Psoas muscle (tissue), 8 donors: Measurements from ENCODE around the gene NBPF3. TPM values are rescaled to one million over a fixed set of nuclear protein-coding genes. Genes with fewer than 3 reads are reported as not detected.

ENCODE experiments used
- ATAC-seq, 4 donors: fragments of 200-7000 bp; cut with Tn5 transposase; one replicate each; pipeline ENCODE4 v1.9.1; 2020; ENCODE audit warnings: moderate library complexity in 3 of 4, mild to moderate bottlenecking in 2 of 4
- DNase-seq, 2 donors: peaks; one replicate each; pipeline ENCODE4 v3.0.0-alpha.2; 2020
- H3K27ac ChIP-seq: fragments of 200-600 bp; one replicate; pipeline ENCODE4 v1.8.0; 2022
- H3K27me3 ChIP-seq, 3 donors: fragments of 200-600 bp in 1 of 3; one replicate each; pipeline versions ENCODE4 v1.6.1 to v1.8.0; 2013 to 2022; ENCODE audit warnings: low read length in 2 of 3, mild to moderate bottlenecking in 2 of 3, moderate library complexity in 1 of 3; ENCODE audit not compliant: insufficient read depth in 3 of 3
- H3K36me3 ChIP-seq, 2 donors: fragments of 200-600 bp in 1 of 2; one replicate each; pipeline versions ENCODE4 v1.6.1 to v1.8.0; 2013 to 2022; ENCODE audit warnings: low read depth in 1 of 2, mild to moderate bottlenecking in 1 of 2, moderate library complexity in 1 of 2; ENCODE audit not compliant: insufficient read depth in 1 of 2
- H3K4me1 ChIP-seq: fragments of 200-600 bp; one replicate; pipeline ENCODE4 v1.8.0; 2022
- H3K4me3 ChIP-seq: fragments of 200-600 bp; one replicate; pipeline ENCODE4 v1.8.0; 2022; ENCODE audit warnings: mild to moderate bottlenecking
- H3K9me3 ChIP-seq: fragments of 200-600 bp; one replicate; pipeline ENCODE4 v1.8.0; 2022
- WGBS, 3 donors: extraction: QIAGEN DNeasy Blood & Tissue Kit; methylation state at CpG; one replicate each; pipeline versions ENCODE4 v1.1.6 to v1.1.7; 2013; 5-methylcytosine and 5-hydroxymethylcytosine counted together
- intact Hi-C, 2 donors: fragments of 100-400 bp; cut with DNase I; formaldehyde crosslinking; loops; one replicate each; pipeline versions ENCODE4 v1.11.0 to v1.14.2; 2022
- polyA plus RNA-seq, 3 donors: library from polyadenylated mRNA; stranded (reverse); fragments of 200-250 nt; gene quantifications; one replicate each; pipeline ENCODE4 v1.2.3, GENCODE V29; 2013
- total RNA-seq, 4 donors: library from RNA; stranded (reverse); fragmentation: NEBNext Ultra II Directional in 2 of 4; extraction: Animal tissue kit (Norgen Biotek cat#: 25700) in 2 of 4; gene quantifications; one replicate each; pipeline versions ENCODE4 v1.2.1 to v1.2.4, GENCODE V29; 2021 to 2023
- TF ChIP-seq, protein P1 (sequence below): fragments of 200-600 bp; IDR thresholded peaks from one replicate; pipeline ENCODE4 v1.8.0; 2022; ENCODE audit warnings: antibody characterized with exemption
- donor health status: healthy with polysubstance abuse.
- donor health status: DM: no; HTN: no; CAD: no; lungs with moderate emphysema.
- donor health status: Bipolar disorder and iron deficiency.
- donor health status: healthy.
- donor health status: DM: yes; HTN: yes; CAD: no.
- donor health status: DM: no; HTN: no; CAD: no.
- donor health status: DM: no; HTN: no; CAD: no.
- donor health status: DM: yes; HTN: yes; CAD: no.

NBPF3 gene
- total and polyA plus RNA-seq, 7 donors: 0.10 to 1.9 (median 0.89) TPM

DNA sequence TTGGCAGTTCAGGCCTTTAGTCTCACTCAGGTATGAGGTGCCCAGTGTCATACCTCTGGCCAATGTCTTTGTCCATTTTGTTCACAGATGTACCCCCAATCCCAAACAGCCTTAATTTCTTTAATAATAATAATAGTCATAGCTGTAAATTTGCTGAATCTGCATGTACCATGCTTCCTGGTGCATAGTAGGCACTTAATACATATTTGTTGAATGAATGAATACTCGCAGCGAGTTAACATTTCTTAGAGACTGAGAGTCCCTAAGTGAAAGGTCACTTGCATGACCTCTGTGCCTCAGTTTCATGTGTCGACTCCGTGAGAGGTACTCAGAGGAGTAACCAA lies 81.8 kb downstream of the NBPF3 start:
- Histone ChIP-seq H3K9me3 (no peaks in the 10 kb centered on the region), H3K27ac (no peak overlapping the region), H3K4me1 (no peaks in the 10 kb centered on the region), H3K4me3 (no peak overlapping the region), H3K36me3 (no peaks in the 10 kb centered on the region), H3K27me3 (no peaks in the 10 kb centered on the region)
- intact Hi-C loops: no loop called here
- ATAC-seq: no peak
- 94 to 100% (median 95%) methylated on average over 4 of the region's 4 CpGs for WGBS, 3 donors
- DNase-seq: no peak
- TF ChIP-seq, protein P1, sequence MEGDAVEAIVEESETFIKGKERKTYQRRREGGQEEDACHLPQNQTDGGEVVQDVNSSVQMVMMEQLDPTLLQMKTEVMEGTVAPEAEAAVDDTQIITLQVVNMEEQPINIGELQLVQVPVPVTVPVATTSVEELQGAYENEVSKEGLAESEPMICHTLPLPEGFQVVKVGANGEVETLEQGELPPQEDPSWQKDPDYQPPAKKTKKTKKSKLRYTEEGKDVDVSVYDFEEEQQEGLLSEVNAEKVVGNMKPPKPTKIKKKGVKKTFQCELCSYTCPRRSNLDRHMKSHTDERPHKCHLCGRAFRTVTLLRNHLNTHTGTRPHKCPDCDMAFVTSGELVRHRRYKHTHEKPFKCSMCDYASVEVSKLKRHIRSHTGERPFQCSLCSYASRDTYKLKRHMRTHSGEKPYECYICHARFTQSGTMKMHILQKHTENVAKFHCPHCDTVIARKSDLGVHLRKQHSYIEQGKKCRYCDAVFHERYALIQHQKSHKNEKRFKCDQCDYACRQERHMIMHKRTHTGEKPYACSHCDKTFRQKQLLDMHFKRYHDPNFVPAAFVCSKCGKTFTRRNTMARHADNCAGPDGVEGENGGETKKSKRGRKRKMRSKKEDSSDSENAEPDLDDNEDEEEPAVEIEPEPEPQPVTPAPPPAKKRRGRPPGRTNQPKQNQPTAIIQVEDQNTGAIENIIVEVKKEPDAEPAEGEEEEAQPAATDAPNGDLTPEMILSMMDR: no peak

DNA sequence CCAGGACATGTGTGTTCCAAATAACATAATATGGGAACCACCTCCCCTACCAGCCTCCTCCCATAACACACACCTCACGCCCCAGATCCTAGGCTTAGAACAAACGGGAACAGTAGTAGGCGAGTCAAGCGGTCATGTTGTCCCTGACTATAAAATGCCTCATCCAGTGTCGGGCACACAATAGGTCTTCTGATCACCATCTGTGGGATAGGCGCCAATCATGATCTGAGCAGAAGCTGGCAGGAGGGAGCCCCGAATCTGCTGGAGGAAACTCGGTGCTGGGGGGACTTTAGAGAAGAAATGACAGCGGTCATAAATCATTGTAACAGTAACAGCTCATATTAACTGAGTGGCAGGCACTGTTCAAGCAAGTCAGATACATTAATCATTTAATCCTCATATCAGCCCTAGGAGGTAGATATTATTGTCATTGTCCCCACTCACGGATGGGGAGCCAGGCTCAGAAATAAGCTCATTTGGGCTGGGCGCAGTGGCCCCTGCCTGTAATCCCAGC lies 82.6 kb downstream of the NBPF3 start:
- Histone ChIP-seq H3K27ac (no peak overlapping the region), H3K27me3 (no peaks in the 10 kb centered on the region), H3K4me1 (no peaks in the 10 kb centered on the region), H3K36me3 (no peaks in the 10 kb centered on the region), H3K9me3 (no peaks in the 10 kb centered on the region), H3K4me3 (no peak overlapping the region)
- ATAC-seq (no peak), DNase-seq (no peak)
- intact Hi-C loops: no loop called here
- 87 to 89% (median 88%) methylated on average over 11 of the region's 11 CpGs for WGBS, 3 donors
- TF ChIP-seq, protein P1: no peak

DNA sequence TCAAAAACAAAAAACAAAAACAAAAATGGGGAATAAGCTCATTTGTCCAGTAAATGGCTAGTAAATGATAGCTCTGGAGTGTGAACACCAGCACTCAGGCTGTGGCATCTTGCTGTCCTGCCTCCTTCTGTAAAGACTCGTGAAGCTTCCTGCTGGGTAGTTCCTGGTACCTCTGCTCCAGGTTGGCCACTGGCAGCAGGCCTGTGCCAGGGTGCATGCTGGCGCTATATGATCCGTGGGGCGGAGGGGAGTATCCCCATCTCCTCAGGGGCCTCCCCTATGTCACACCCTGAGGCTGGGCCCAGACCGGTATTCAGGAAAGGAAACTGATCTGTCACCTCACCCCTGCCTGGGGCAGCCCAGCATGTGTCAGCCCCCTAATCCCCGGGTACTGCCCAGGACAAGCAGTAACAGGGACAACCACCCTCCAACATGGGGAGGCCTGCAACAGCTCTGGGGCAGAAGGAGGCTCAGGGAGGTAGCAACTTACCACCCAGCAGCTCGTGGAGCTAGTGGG lies 83.4 kb downstream of the NBPF3 start:
- intact Hi-C loops: no loop called here
- no peak for ATAC-seq
- Histone ChIP-seq H3K27ac (no peak overlapping the region), H3K4me3 (no peak overlapping the region), H3K4me1 (no peaks in the 10 kb centered on the region), H3K36me3 (no peaks in the 10 kb centered on the region), H3K27me3 (no peaks in the 10 kb centered on the region), H3K9me3 (no peaks in the 10 kb centered on the region)
- TF ChIP-seq, protein P1: no peak
- no peak for DNase-seq
- 88 to 92% (median 90%) methylated on average over 7 of the region's 7 CpGs for WGBS, 3 donors

DNA sequence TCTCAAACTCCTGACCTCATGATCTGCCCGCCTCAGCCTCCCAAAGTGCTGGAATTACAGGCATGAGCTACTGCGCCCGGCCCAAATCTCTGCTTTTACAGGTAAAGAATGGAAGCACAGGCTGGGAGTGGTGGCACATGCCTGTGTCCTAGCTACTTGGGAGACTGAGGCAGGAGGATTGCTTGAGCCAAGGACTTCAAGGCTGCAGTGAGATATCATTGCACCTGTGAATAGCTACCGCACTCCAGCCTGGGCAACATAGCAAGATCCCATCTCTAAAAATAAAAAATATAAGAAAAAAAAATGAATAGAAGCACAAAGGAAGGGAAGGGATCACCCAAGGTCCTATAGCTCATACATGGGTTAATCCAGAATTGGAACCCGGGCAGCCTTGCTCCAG lies 84.3 kb downstream of the NBPF3 start:
- intact Hi-C loops: no loop called here
- no peaks in the 10 kb centered on the region for H3K27me3 ChIP-seq
- no peak overlapping the region for H3K27ac ChIP-seq
- H3K36me3 ChIP-seq: no peaks in the 10 kb centered on the region
- no peaks in the 10 kb centered on the region for H3K9me3 ChIP-seq
- H3K4me3 ChIP-seq: no peak overlapping the region
- H3K4me1 ChIP-seq: no peaks in the 10 kb centered on the region
- WGBS, 3 donors: 84 to 96% (median 85%) methylated on average over 5 of the region's 5 CpGs
- DNase-seq (no peak), ATAC-seq (no peak)
- TF ChIP-seq, protein P1: no peak

DNA sequence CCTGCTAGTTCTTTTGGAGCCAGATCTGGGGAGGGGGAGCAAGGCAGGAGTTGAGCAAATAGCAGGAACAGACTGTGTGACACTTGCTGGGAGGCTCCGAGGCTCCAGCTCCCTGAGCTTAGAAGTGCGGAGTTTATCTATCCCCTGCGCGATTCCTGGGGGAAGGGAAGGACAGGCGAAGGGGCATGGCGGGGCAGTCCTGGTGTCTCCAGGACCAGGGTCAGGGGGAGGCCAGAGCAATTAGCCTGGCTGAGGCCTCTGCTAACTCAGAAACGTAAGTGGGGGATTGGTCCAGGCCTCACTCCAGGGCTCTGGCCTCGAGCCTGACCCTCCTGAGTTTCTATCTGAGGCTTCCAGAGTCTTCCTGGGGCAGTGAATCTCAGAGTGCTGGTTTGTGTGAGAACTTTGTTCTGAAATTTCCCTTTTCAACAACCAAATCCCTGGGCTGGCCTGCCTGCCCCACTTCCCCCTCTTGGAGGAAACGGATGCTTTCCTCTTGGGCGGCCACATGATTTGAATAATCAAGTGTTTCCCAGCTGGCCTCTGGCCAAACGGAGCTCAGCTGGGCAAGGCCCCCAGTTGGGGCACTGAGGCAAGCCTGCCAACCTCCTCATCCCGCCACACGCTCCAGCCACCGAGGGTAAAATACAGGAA lies 84.9 kb downstream of the NBPF3 start:
- TF ChIP-seq, protein P1: no peak
- Histone ChIP-seq H3K27me3 (no peaks in the 10 kb centered on the region), H3K9me3 (no peaks in the 10 kb centered on the region), H3K36me3 (no peaks in the 10 kb centered on the region), H3K4me1 (no peaks in the 10 kb centered on the region), H3K27ac (no peak overlapping the region), H3K4me3 (no peak overlapping the region)
- DNase-seq (no peak), ATAC-seq (no peak)
- intact Hi-C loops: no loop called here
- WGBS, 3 donors: 50 to 57% (median 55%) methylated on average over 14 of the region's 14 CpGs
